GM18511 (cell line): ENCODE results near the gene SLC7A14.

ENCODE experiments used
- ATAC-seq: cut with Tn5 transposase; IDR thresholded peaks from one replicate; pipeline ENCODE4 v1.9.1; 2021; ENCODE audit warnings: mild to moderate bottlenecking, moderate library complexity; ENCODE audit not compliant: unreplicated experiment

The SLC7A14 gene

DNA sequence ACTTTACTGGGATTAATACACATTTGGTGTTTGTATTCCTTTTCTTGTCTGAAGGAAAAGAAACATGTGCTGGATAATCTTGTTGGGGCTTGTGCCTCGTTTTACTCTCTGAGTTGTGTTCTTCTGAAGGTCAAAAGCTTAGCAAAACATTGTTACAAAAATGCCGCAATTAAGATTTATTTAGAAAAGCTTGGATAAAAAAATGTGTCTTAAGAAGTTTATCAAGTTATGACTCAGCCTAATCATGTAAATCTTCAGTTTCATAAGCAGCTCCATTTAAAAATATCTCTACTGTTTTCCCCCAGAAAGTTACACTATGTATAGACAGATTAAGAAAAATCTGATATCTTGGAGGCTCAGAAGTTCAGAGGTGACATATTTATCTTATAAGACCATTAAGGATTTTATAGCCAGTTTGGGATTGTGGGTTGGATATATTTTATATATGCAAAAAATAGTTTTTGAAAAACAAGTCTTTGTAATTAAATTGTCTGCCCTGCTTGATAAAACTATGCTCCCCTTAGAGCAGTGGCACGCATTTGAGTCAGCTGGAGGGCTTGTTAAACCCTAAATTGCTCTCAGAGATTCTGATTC lies 110.7 kb downstream of the SLC7A14 start:
- no peak for ATAC-seq

- no peak for ATAC-seq
These were observed 112.5 kb downstream of the SLC7A14 start for GRCh38 chr3:170473358-170473757.

GRCh38 chr3:170471149-170471548 lies 114.7 kb downstream of the SLC7A14 start:
- ATAC-seq, result no peak

DNA sequence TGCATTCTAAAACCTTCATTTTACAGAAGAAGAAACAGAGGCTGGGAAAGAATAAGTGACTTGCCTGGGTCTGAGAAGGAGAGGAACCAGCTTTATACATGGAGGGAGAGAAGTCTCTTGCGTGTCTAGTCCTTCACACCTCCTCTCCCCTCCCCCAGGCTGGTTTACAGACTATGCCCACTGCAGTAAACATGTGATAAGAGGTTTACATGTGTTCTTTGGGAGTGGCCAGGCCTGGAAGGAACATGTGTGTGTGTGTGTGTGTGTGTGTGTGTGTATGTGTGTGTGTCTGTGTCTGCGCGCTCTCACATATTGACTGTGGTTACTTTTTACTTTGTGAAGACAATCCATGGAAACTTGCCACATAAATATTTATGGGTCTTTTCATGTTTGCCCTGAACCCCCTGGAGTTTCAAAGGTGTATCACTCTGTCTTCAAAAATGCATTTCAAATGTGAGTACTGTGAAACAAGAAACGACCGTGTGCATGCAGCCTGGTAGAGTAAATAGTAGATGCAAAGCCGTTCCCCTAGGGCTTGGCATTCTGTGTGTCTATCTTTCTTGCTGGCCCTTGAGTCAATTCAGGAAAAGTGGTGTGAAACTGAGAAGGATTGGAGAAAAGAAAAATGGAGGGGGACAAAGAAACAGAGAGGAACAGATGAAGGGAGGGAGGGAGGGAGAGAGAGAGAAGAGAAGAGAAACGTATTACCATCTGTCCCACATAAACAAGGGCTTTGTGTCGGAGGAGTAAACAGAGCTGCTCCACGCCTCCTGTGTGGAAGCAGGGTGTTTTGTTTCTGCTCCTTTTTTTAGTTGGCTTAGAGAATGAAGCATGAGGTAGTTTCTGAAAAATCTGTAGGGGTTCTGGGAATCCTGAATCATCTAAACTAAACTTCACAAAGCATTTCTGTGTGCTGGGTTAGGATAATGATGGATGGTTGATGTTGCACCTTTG lies 115.5 kb downstream of the SLC7A14 start:
- no peak for ATAC-seq

- no peak for ATAC-seq
These were observed 116.5 kb downstream of the SLC7A14 start for GRCh38 chr3:170469151-170470062.

DNA sequence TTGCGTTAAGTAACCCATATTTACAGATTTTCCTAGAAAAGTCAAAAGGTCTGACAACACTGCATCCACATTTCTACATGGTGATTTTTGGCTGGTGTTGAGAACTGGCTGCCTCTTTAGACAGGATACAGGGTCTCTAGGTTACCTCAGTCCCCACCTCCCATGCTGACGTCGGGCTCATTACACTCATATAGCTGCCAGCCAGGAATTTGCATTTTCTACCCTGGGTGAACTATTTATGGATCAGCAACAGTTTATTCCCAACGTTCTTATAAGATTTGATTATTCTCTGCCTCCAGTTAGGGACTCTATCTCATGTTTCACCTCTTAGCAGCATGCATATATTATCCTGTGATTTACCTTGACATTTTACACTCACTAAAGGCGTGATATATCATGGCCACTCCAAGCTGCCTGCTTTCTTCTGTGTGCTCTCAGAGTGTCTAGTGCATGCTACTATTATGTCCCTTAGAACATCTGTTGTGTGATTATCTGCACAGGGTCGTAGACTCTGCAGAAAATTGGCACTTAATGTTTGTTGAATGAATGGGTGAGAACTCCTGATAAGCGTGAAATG lies 118.2 kb downstream of the SLC7A14 start:
- ATAC-seq, result no peak

- ATAC-seq, result no peak
These were observed 118.9 kb downstream of the SLC7A14 start for GRCh38 chr3:170467007-170467406.

GRCh38 chr3:170465955-170466354 lies 119.9 kb downstream of the SLC7A14 start:
- no peak for ATAC-seq

DNA sequence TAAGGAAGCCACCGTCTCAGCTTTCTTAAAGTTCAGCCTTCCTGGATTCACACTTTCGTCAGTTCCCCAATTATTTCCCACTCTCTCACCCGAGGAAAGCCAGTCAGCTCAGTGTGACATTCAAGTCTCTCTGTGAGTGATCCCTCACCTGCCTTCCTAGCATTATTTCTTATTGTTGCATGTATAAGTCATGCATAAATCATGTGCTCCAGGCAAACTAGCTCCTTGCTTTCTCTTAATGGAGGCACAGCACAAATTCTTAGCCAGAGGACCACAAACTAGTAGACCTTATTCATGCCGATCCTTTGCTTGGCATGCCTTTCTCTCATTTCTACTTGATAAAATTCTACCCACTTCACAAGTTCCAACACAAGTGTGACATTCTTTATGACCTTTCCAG lies 122.9 kb downstream of the SLC7A14 start:
- no peak for ATAC-seq

GRCh38 chr3:170458285-170458684 lies 127.6 kb downstream of the SLC7A14 start:
- ATAC-seq, result no peak

GRCh38 chr3:170454509-170454908 lies 131.4 kb downstream of the SLC7A14 start:
- ATAC-seq, result no peak

GRCh38 chr3:170450039-170450438 lies 135.8 kb downstream of the SLC7A14 start:
- no peak for ATAC-seq

DNA sequence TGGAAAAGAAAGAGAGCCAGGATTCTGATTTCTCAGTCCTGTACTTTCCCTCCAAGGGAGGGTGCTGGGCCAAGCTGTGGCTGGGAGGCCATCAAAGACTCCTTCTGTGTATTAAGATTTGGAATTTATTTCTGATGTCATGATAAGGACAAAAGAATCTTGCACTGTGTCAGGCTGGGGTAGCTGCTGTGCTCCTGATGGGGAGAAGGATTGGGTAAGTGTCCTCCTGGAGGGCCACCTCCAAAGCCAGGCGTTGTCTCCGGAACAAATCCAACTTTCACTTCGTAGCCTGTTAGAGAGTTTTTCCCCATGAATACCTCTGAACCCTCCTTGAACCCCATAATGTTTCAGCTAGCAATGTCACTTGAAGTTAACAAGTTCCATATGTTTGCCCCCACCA lies 137.3 kb downstream of the SLC7A14 start:
- no peak for ATAC-seq

- ATAC-seq, result no peak
These were observed 142.4 kb downstream of the SLC7A14 start for GRCh38 chr3:170443457-170443856.

GRCh38 chr3:170442947-170443346 lies 142.9 kb downstream of the SLC7A14 start:
- ATAC-seq, result no peak

- no peak for ATAC-seq
These were observed 144.5 kb downstream of the SLC7A14 start for GRCh38 chr3:170441412-170441811.

- no peak for ATAC-seq
These were observed 145.5 kb downstream of the SLC7A14 start for GRCh38 chr3:170440344-170440743.

- no peak for ATAC-seq
These were observed 147.0 kb downstream of the SLC7A14 start for GRCh38 chr3:170438836-170439235.

DNA sequence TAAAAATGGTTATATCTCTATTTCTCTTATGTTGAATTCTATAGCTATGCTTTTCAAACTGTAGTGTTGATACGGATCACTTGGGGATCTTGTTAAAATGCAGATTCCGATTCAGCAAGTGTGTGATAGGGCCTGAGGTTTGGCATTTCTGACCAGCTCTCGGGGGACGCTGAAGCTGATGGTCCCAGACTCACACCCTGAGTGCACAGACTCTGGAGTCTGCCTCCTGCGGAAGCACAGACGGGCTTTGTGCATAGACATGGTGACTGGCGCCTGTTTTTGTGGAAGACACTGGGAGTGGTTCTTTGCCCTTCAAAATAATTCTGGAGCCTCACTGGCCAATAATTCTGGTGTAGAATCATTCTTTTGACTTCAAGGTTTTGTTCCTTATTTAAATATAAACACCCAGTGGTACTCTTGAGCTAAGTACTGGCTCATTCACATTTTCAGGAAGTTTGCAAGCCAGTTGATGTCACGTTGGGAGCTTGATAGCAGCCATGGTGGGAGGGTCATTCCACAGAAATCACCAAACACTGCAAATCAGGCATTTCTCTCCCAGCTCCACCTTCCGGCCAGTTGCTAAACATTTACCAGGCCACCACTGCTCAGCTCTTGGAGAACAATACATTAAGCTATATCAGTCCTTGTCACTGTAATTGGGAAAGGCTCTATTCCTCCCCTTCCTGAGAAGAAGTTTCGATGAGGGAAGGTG lies 148.0 kb downstream of the SLC7A14 start:
- no peak for ATAC-seq

GRCh38 chr3:170437176-170437575 lies 148.7 kb downstream of the SLC7A14 start:
- no peak for ATAC-seq
